ENCODE measurements around the gene CT45A1.
"Not testable (repeated sequence)": the region's sequence is repeated elsewhere in the genome, so short reads cannot be mapped to it uniquely, and the experiment has no call there.

DNA sequence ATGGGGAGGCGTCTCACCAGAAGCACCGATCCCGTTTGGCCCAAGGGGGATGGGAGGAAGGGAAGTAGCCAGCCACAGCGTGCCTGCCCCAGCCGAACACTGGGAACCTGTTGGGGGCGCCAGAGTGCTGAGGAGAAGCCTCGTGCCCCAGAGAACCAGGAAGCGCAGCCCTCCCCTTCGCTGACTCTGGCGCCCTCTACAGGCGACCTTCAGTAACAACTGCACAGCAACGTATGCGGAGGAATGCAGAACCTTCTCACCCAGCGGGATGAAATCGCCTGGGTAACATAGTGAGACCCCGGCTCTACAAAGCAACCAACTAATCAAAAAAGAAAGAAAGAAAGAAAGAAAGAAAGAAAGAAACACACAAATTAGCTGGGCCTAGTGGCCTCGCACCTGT is 54.7 kb downstream of the CT45A1 start, which contains the start of gene CT45A3:
- TF ChIP-seq, protein P1, sequence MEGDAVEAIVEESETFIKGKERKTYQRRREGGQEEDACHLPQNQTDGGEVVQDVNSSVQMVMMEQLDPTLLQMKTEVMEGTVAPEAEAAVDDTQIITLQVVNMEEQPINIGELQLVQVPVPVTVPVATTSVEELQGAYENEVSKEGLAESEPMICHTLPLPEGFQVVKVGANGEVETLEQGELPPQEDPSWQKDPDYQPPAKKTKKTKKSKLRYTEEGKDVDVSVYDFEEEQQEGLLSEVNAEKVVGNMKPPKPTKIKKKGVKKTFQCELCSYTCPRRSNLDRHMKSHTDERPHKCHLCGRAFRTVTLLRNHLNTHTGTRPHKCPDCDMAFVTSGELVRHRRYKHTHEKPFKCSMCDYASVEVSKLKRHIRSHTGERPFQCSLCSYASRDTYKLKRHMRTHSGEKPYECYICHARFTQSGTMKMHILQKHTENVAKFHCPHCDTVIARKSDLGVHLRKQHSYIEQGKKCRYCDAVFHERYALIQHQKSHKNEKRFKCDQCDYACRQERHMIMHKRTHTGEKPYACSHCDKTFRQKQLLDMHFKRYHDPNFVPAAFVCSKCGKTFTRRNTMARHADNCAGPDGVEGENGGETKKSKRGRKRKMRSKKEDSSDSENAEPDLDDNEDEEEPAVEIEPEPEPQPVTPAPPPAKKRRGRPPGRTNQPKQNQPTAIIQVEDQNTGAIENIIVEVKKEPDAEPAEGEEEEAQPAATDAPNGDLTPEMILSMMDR (conservative IDR thresholded peaks at IDR 0.05; ENCODE audit: low read depth, low read length): not testable (repeated sequence)
- not testable (repeated sequence) for TF ChIP-seq EZH2 (IDR thresholded peaks at IDR 0.05; ENCODE audit: low read length, unreplicated experiment)

Measured in PC-3 (cell line).